Vagina (tissue), 2 donors: ENCODE measurements around the gene PPP2R2C. TPM values are rescaled to one million over a fixed set of nuclear protein-coding genes. Genes with fewer than 3 reads are reported as not detected.

Source experiments
- DNase-seq, 2 donors: peaks; one replicate each; pipeline ENCODE4 v3.0.0-alpha.2; 2017; ENCODE audit errors: extremely low spot score in 2 of 2
- H3K27ac ChIP-seq: fragments of 200-600 bp; sonication (generic); one replicate; pipeline ENCODE4 v1.5.1; 2019
- H3K27me3 ChIP-seq: fragments of 200-600 bp; sonication (generic); one replicate; pipeline ENCODE4 v1.5.1; 2019
- H3K36me3 ChIP-seq, 2 donors: fragments of 200-600 bp; sonication (generic); one replicate each; pipeline ENCODE4 v1.5.1; 2017 to 2019
- H3K4me1 ChIP-seq: fragments of 200-600 bp; sonication (generic); one replicate; pipeline ENCODE4 v1.5.1; 2019
- H3K4me3 ChIP-seq, 2 donors: fragments of 200-600 bp; sonication (generic); 1 replicate in 1 of 2; 2 replicates in 1 of 2; pipeline ENCODE4 v1.5.1; 2016 to 2019
- H3K9me3 ChIP-seq: fragments of 200-600 bp; sonication (generic); one replicate; pipeline ENCODE4 v1.5.1; 2019
- POLR2A ChIP-seq, 2 donors: fragments of 450-650 bp; IDR thresholded peaks; one replicate each; pipeline ENCODE4 v1.6.1; 2017; ENCODE audit warnings: antibody characterized with exemption in 2 of 2, mild to moderate bottlenecking in 2 of 2, moderate library complexity in 2 of 2
- POLR2AphosphoS5 ChIP-seq, 2 donors: sonication (generic); formaldehyde crosslinking; IDR thresholded peaks; one replicate each; pipeline ENCODE4 v1.9.0; 2017; ENCODE audit warnings: antibody characterized with exemption in 2 of 2, mild to moderate bottlenecking in 2 of 2, low read depth in 1 of 2; ENCODE audit not compliant: insufficient read depth in 1 of 2
- intact Hi-C: fragments of 100-400 bp; cut with DNase I; formaldehyde crosslinking; loops from one replicate; pipeline ENCODE4 v1.15.1; 2023
- total RNA-seq: library from RNA; depleted of rRNA; stranded (reverse); fragments of >200 nt; gene quantifications from one replicate; pipeline ENCODE4 v1.2.3, GENCODE V29; 2016
- TF ChIP-seq, protein P1 (sequence below), 3 experiments: fragments of 450-650 bp in 2 of 3; fragments of 200-600 bp in 1 of 3; sonication (generic) in 1 of 3; IDR thresholded peaks; one replicate each; pipeline ENCODE4 v1.5.1; 2017 to 2019; ENCODE audit warnings: antibody characterized with exemption in 3 of 3, mild to moderate bottlenecking in 2 of 3, moderate library complexity in 2 of 3

PPP2R2C gene
- total RNA-seq, 1 donor from 2014 or later: 17.2 TPM

DNA sequence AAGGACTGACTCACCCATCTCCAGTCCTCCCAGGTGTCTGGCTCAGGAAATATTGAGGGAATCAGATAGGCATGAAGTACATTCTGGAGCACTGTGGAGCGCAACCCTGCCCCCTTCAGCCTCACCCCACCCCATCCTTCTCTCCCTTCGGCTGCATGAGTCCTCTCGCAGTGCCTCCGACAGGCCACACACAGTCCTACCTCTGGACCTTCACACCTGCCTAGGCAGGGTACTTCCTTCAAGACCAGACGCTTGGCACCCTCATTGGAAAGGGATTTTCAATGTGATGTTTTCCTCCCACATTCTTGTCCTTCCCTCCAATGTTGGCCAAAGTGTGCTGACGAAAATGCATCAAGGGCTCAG is 26.8 kb upstream of the PPP2R2C start:
- TF ChIP-seq POLR2A (IDR thresholded peaks at IDR 0.05) (no peak), POLR2AphosphoS5 (IDR thresholded peaks at IDR 0.05; ENCODE audit: insufficient read depth in 1 of 2, low read depth in 1 of 2) (no peak)
- TF ChIP-seq, protein P1, sequence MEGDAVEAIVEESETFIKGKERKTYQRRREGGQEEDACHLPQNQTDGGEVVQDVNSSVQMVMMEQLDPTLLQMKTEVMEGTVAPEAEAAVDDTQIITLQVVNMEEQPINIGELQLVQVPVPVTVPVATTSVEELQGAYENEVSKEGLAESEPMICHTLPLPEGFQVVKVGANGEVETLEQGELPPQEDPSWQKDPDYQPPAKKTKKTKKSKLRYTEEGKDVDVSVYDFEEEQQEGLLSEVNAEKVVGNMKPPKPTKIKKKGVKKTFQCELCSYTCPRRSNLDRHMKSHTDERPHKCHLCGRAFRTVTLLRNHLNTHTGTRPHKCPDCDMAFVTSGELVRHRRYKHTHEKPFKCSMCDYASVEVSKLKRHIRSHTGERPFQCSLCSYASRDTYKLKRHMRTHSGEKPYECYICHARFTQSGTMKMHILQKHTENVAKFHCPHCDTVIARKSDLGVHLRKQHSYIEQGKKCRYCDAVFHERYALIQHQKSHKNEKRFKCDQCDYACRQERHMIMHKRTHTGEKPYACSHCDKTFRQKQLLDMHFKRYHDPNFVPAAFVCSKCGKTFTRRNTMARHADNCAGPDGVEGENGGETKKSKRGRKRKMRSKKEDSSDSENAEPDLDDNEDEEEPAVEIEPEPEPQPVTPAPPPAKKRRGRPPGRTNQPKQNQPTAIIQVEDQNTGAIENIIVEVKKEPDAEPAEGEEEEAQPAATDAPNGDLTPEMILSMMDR (IDR thresholded peaks at IDR 0.05): no peak
- no peaks in the 10 kb centered on the region for H3K36me3 ChIP-seq
- no peak overlapping the region for H3K27ac ChIP-seq
- DNase-seq: peak; percentile 56 to 70
- intact Hi-C loops: no loop called here
- H3K27me3 ChIP-seq: no peaks in the 10 kb centered on the region
- H3K4me3 ChIP-seq: no peak overlapping the region
- H3K9me3 ChIP-seq: no peaks in the 10 kb centered on the region
- peaks cover 4% of the 10 kb centered on the region for H3K4me1 ChIP-seq

DNA sequence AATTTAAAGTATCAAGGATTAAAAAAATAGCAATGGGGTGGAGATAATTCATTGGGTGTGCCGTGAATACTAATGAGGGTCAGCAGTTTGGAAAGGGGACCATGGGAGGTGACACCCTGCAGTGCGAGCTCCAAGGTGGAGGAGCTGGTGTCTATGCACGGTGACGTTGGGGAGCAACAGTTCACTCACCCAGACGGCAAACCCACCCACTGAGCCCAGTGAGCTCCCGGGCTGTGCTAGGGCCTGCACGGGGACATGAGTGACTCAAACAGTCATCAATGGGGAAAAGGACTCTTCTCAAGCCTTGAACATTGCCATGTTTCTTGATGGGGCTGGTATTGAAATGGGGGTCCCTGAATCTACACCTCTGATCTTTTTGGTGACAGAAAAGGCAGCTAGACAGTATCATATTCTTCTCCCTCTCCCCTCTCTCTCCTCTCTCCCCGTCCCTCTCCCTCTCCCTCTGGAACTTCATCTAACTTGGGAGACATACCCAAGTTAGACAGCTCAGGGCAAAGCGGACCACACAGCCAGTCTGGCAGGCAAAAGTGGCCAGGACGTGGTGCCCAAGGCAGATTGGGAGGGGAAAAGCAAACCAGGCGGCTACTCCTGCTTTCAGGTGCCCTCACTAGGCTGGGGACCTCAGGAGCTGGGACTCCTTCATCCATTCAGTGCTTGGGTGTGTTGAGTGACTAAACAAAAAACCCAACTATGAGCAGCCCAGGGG is 26.3 kb upstream of the PPP2R2C start:
- peaks cover 10% of the 10 kb centered on the region for H3K4me1 ChIP-seq
- no peak overlapping the region for H3K4me3 ChIP-seq
- H3K27ac ChIP-seq: no peak overlapping the region
- TF ChIP-seq, protein P1 (IDR thresholded peaks at IDR 0.05): no peak
- TF ChIP-seq POLR2A (IDR thresholded peaks at IDR 0.05) (no peak), POLR2AphosphoS5 (IDR thresholded peaks at IDR 0.05; ENCODE audit: insufficient read depth in 1 of 2, low read depth in 1 of 2) (no peak)
- no peaks in the 10 kb centered on the region for H3K27me3 ChIP-seq
- no peaks in the 10 kb centered on the region for H3K36me3 ChIP-seq
- intact Hi-C loops: no loop called here
- peak; percentile 49 to 67 for DNase-seq
- H3K9me3 ChIP-seq: no peaks in the 10 kb centered on the region

DNA sequence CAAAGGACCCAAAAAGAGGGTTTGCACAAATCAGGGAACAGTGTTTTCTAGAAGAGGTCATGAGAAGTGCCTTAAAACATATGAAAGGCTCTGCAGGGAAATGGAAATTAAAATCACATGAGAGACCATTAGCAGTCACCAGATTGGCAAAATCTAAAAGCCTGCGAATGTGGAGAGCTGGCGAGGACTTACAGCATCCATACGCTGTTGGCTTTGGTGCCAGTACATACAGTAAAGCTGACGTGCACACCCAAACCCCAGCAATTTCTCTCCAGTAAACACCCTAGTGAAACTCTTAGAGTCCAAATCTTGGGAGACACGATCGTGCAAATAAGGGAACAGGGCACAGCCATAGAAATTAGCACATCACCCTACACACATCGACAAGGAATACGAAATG is 25.4 kb upstream of the PPP2R2C start:
- DNase-seq: peak in 1 of 2 donors; percentile 60
- no peaks in the 10 kb centered on the region for H3K9me3 ChIP-seq
- no peak overlapping the region for H3K27ac ChIP-seq
- H3K27me3 ChIP-seq: no peaks in the 10 kb centered on the region
- TF ChIP-seq POLR2A (IDR thresholded peaks at IDR 0.05) (no peak), POLR2AphosphoS5 (IDR thresholded peaks at IDR 0.05; ENCODE audit: insufficient read depth in 1 of 2, low read depth in 1 of 2) (no peak)
- TF ChIP-seq, protein P1 (IDR thresholded peaks at IDR 0.05): no peak
- no peak overlapping the region for H3K4me3 ChIP-seq
- H3K4me1 ChIP-seq: peaks cover 19% of the 10 kb centered on the region
- H3K36me3 ChIP-seq: no peaks in the 10 kb centered on the region
- intact Hi-C loops: no loop called here

DNA sequence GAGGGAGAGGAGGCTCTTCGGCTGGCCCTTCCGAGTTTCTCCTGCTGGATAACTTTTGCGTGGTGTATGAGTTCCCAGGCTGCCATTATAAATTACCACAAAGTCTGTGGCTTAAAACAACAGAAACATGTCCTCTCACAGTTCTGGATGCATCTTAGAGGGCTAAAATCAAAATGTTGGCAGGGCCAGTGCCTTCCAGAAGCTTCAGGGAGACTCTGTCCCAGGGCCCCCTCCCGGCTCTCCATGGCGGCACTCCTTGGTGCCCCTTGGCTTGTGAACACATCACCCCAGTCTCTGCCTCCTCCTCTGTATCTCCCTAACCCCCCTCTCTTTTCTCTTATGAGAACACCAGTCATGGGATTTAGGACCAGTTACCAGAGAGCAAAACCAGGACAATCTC is 23.3 kb upstream of the PPP2R2C start:
- no peaks in the 10 kb centered on the region for H3K9me3 ChIP-seq
- H3K27me3 ChIP-seq: no peaks in the 10 kb centered on the region
- no peak for TF ChIP-seq POLR2A (IDR thresholded peaks at IDR 0.05)
- TF ChIP-seq, protein P1 (IDR thresholded peaks at IDR 0.05): no peak
- TF ChIP-seq POLR2AphosphoS5 (IDR thresholded peaks at IDR 0.05; ENCODE audit: insufficient read depth in 1 of 2, low read depth in 1 of 2): no peak
- H3K4me1 ChIP-seq: peaks cover 19% of the 10 kb centered on the region
- no peak overlapping the region for H3K27ac ChIP-seq
- no peak overlapping the region for H3K4me3 ChIP-seq
- DNase-seq: peak in 1 of 2 donors; percentile 42
- no peaks in the 10 kb centered on the region for H3K36me3 ChIP-seq
- intact Hi-C loops: no loop called here

DNA sequence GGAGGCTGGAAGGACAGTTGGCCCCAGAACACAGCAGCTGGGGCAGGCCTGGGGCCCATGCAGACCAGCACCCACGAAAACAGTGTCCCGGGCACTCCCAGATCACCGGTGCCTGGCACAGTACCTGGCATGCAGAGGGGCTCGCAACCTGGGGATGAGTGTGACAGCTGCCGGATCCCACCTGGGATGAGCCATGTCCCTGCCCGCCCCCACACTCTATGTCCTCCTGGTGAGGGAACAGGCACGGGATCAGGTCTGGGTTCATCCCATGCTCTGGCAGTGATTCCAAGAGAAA is 22.8 kb upstream of the PPP2R2C start:
- H3K36me3 ChIP-seq: no peaks in the 10 kb centered on the region
- no peak overlapping the region for H3K4me3 ChIP-seq
- DNase-seq: peak; percentile 52 to 82
- no peaks in the 10 kb centered on the region for H3K9me3 ChIP-seq
- peaks cover 19% of the 10 kb centered on the region for H3K4me1 ChIP-seq
- TF ChIP-seq POLR2AphosphoS5 (IDR thresholded peaks at IDR 0.05; ENCODE audit: insufficient read depth in 1 of 2, low read depth in 1 of 2) (no peak), POLR2A (IDR thresholded peaks at IDR 0.05) (no peak)
- TF ChIP-seq, protein P1 (IDR thresholded peaks at IDR 0.05): no peak
- H3K27ac ChIP-seq: no peak overlapping the region
- H3K27me3 ChIP-seq: no peaks in the 10 kb centered on the region
- intact Hi-C loops: no loop called here
